Measurements from ENCODE around the gene VN1R5. TPM values are rescaled to one million over a fixed set of nuclear protein-coding genes. Genes with fewer than 3 reads are reported as not detected.
A peak's percentile ranks its signal among the peaks of the same experiment; 100 is the strongest.

The VN1R5 gene
- total RNA-seq, 1 experiment from 2014 or later: not detected

GRCh38 chr1:247211339-247211738, 44.5 kb upstream of the VN1R5 start:
- TF ChIP-seq TCF7L2 (IDR thresholded peaks at IDR 0.05; ENCODE audit: borderline replicate concordance, extremely low read depth, insufficient read depth, insufficient read length) (no peak), CBX3 (IDR thresholded peaks at IDR 0.05; ENCODE audit: low read depth) (no peak), ELF1 (IDR thresholded peaks at IDR 0.05; ENCODE audit: borderline replicate concordance, low read depth) (no peak), RAD21 (IDR thresholded peaks at IDR 0.05; ENCODE audit: low read depth) (no peak), POLR2A (IDR thresholded peaks at IDR 0.05; ENCODE audit: borderline replicate concordance, extremely low read depth, insufficient read depth, insufficient read length) (no peak), EGR1 (IDR thresholded peaks at IDR 0.05; ENCODE audit: low read depth) (no peak), CTCF (IDR thresholded peaks at IDR 0.05 in 2 of 3, conservative IDR thresholded peaks at IDR 0.05 in 1 of 3; ENCODE audit: borderline replicate concordance in 1 of 3, insufficient read depth in 1 of 3, low read depth in 2 of 3, low read length in 2 of 3) (no peak), REST (IDR thresholded peaks at IDR 0.05; ENCODE audit: low read depth) (no peak), FOSL1 (IDR thresholded peaks at IDR 0.05; ENCODE audit: low read depth) (no peak), YY1 (IDR thresholded peaks at IDR 0.05; ENCODE audit: extremely low read depth, insufficient replicate concordance, low read depth, low read length) (no peak), ZFX (IDR thresholded peaks at IDR 0.05) (no peak), SIN3A (IDR thresholded peaks at IDR 0.05; ENCODE audit: low read depth) (no peak), JUND (IDR thresholded peaks at IDR 0.05) (no peak), EZH2 (IDR thresholded peaks at IDR 0.05) (no peak)
- Histone ChIP-seq H3K9ac (ENCODE audit: low read length) (no peak overlapping the region), H3K27ac (ENCODE audit: low read depth, low read length) (no peak overlapping the region), H2AFZ (ENCODE audit: low read depth, low read length, poor library complexity, severe bottlenecking) (no peak overlapping the region), H3K36me3 (ENCODE audit: control insufficient read depth in 1 of 2, insufficient read depth in 2 of 2, low read length in 2 of 2) (no peaks in the 10 kb centered on the region), H3K79me2 (ENCODE audit: insufficient read depth, low read length) (peaks cover 40% of the 10 kb centered on the region), H3K9me3 (ENCODE audit: control insufficient read depth in 1 of 2, insufficient read depth in 1 of 2, low read depth in 1 of 2, low read length in 2 of 2) (no peaks in the 10 kb centered on the region), H3K4me2 (ENCODE audit: low read length) (peak overlapping the region; percentile 96; the same call in 1 of the 2 replicates), H3K27me3 (ENCODE audit: insufficient read depth, low read length) (no peaks in the 10 kb centered on the region), H4K20me1 (ENCODE audit: insufficient read depth) (no peaks in the 10 kb centered on the region), H3K4me3 (replicated peaks in 1 of 2; ENCODE audit: low read depth in 1 of 2, low read length in 2 of 2) (no peak overlapping the region), H3K4me1 (ENCODE audit: control insufficient read depth in 1 of 2, insufficient read depth in 2 of 2, low read length in 2 of 2) (peaks cover 6 to 11% of the 10 kb centered on the region in 2 experiments; a peak in 3 of 4 replicates), H3K9me2 (ENCODE audit: insufficient read depth) (no peaks in the 10 kb centered on the region)
- no peak for DNase-seq (ENCODE audit: low read depth, low spot score)
- ChIA-PET POLR2A (no interaction called here), CTCF (no interaction called here), RAD21 (ENCODE audit: low non-redundant PET in 1 of 2, low total read pairs in 2 of 2, uncharacterized antibody in 2 of 2, unreplicated experiment in 2 of 2) (no interaction called here)
- intact Hi-C loops (cut with micrococcal nuclease): loop anchor here (5.0 kb wide), 1 partner anchor 121 kb away; the partner anchor contains the start of gene ZNF496
- no peak for ATAC-seq
- BruUV-seq (replicated peaks): no TSS peak
